ENCODE data around the gene MYH6.

The MYH6 gene

GRCh38 chr14:23439107-23439835 is 31.2 kb upstream of the MYH6 start:
- no peak for DNase-seq (ENCODE audit: low read depth in 1 of 2, low spot score in 1 of 2)
- Histone ChIP-seq H3K27me3 (ENCODE audit: insufficient read depth, poor library complexity, severe bottlenecking) (no peaks in the 10 kb centered on the region), H3K27ac (replicated peaks) (no peak overlapping the region), H3K4me3 (replicated peaks; ENCODE audit: insufficient read depth, low read length) (no peak overlapping the region)
- TF ChIP-seq SPI1 (IDR thresholded peaks at IDR 0.05; ENCODE audit: borderline replicate concordance, low read depth): no peak
- no peak for TF ChIP-seq GABPA (IDR thresholded peaks at IDR 0.05; ENCODE audit: low read depth)
- TF ChIP-seq POLR2AphosphoS5 (IDR thresholded peaks at IDR 0.05; ENCODE audit: low read depth): no peak
- no peak for TF ChIP-seq CTCF (IDR thresholded peaks at IDR 0.05; ENCODE audit: insufficient read depth, low read length)
- no peak for TF ChIP-seq REST (IDR thresholded peaks at IDR 0.05; ENCODE audit: insufficient replicate concordance, low read depth)

- no peak for TF ChIP-seq REST (IDR thresholded peaks at IDR 0.05; ENCODE audit: insufficient replicate concordance, low read depth)
- TF ChIP-seq POLR2AphosphoS5 (IDR thresholded peaks at IDR 0.05; ENCODE audit: low read depth): no peak
- TF ChIP-seq SPI1 (IDR thresholded peaks at IDR 0.05; ENCODE audit: borderline replicate concordance, low read depth): no peak
- no peak for TF ChIP-seq CTCF (IDR thresholded peaks at IDR 0.05; ENCODE audit: insufficient read depth, low read length)
- TF ChIP-seq GABPA (IDR thresholded peaks at IDR 0.05; ENCODE audit: low read depth): no peak
- no peak overlapping the region for H3K4me3 ChIP-seq (replicated peaks; ENCODE audit: insufficient read depth, low read length)
- DNase-seq (ENCODE audit: low read depth in 1 of 2, low spot score in 1 of 2): no peak
- no peaks in the 10 kb centered on the region for H3K27me3 ChIP-seq (ENCODE audit: insufficient read depth, poor library complexity, severe bottlenecking)
- no peak overlapping the region for H3K27ac ChIP-seq (replicated peaks)
Measured at GRCh38 chr14:23438101-23438971, 30.3 kb upstream of the MYH6 start.

- Histone ChIP-seq H3K27ac (replicated peaks) (no peak overlapping the region), H3K27me3 (ENCODE audit: insufficient read depth, poor library complexity, severe bottlenecking) (no peaks in the 10 kb centered on the region), H3K4me3 (replicated peaks; ENCODE audit: insufficient read depth, low read length) (no peak overlapping the region)
- no peak for DNase-seq (ENCODE audit: low read depth in 1 of 2, low spot score in 1 of 2)
- TF ChIP-seq SPI1 (IDR thresholded peaks at IDR 0.05; ENCODE audit: borderline replicate concordance, low read depth) (no peak), POLR2AphosphoS5 (IDR thresholded peaks at IDR 0.05; ENCODE audit: low read depth) (no peak), CTCF (IDR thresholded peaks at IDR 0.05; ENCODE audit: insufficient read depth, low read length) (no peak), REST (IDR thresholded peaks at IDR 0.05; ENCODE audit: insufficient replicate concordance, low read depth) (no peak), GABPA (IDR thresholded peaks at IDR 0.05; ENCODE audit: low read depth) (no peak)
Measured at GRCh38 chr14:23437133-23438100, 29.3 kb upstream of the MYH6 start.

All from HL-60 (cell line).